SK-N-MC (cell line): Measurements from ENCODE around the gene PLXNA4.

Experiments
- EZH2 ChIP-seq: fragments of 200-600 bp; sonication (generic); IDR thresholded peaks from one replicate; pipeline ENCODE4 v1.6.1; 2017; ENCODE audit warnings: antibody characterized with exemption
- POLR2AphosphoS5 ChIP-seq: IDR thresholded peaks from 2 replicates; pipeline ENCODE4 v1.6.1; 2012; ENCODE audit warnings: mild to moderate bottlenecking, low read depth, low read length, borderline replicate concordance

GRCh38 chr7:132399367-132399766 lies 176.9 kb downstream of the PLXNA4 start:
- no peak for TF ChIP-seq EZH2
- TF ChIP-seq POLR2AphosphoS5, result no peak
